Glutamatergic neuron (in vitro differentiated cells): ENCODE results near the gene EIF5A. TPM values are rescaled to one million over a fixed set of nuclear protein-coding genes. Genes with fewer than 3 reads are reported as not detected.

Experiments used
- DNase-seq: peaks from one replicate; pipeline ENCODE4 v3.0.0; 2022
- H3K27ac Mint-ChIP-seq: one replicate; pipeline ENCODE4 v1.8.0; 2020; ENCODE audit warnings: mild to moderate bottlenecking, mixed read lengths, inconsistent platforms; ENCODE audit not compliant: unreplicated experiment
- H3K27me3 Mint-ChIP-seq: one replicate; pipeline ENCODE4 v1.8.0; 2020; ENCODE audit warnings: mild to moderate bottlenecking, moderate library complexity, mixed read lengths, inconsistent platforms; ENCODE audit not compliant: unreplicated experiment
- H3K36me3 Mint-ChIP-seq: one replicate; pipeline ENCODE4 v1.8.0; 2020; ENCODE audit warnings: mild to moderate bottlenecking, mixed read lengths, inconsistent platforms; ENCODE audit not compliant: unreplicated experiment
- H3K4me1 Mint-ChIP-seq: one replicate; pipeline ENCODE4 v1.8.0; 2020; ENCODE audit warnings: mild to moderate bottlenecking, low read depth, mixed read lengths, inconsistent platforms; ENCODE audit not compliant: unreplicated experiment
- H3K4me3 Mint-ChIP-seq: one replicate; pipeline ENCODE4 v1.8.0; 2020; ENCODE audit warnings: mild to moderate bottlenecking, mixed read lengths, inconsistent platforms; ENCODE audit not compliant: unreplicated experiment
- H3K9me3 Mint-ChIP-seq: one replicate; pipeline ENCODE4 v1.8.0; 2020; ENCODE audit warnings: mild to moderate bottlenecking, moderate library complexity, mixed read lengths, inconsistent platforms; ENCODE audit not compliant: unreplicated experiment
- total RNA-seq: library from RNA; stranded (reverse); fragmentation: NEBNext Ultra II Directional; extraction: Animal tissue kit (Norgen Biotek cat#: 25700); gene quantifications from one replicate; pipeline ENCODE4 v1.2.1, GENCODE V29; 2021; ENCODE audit not compliant: unreplicated experiment
- TF ChIP-seq, protein P1 (sequence below): fragments of 200-600 bp; sonication (generic); IDR thresholded peaks from one replicate; pipeline ENCODE4 v1.5.0; 2021; ENCODE audit not compliant: partially characterized antibody, unreplicated experiment

The EIF5A gene
- total RNA-seq, 1 donor from 2014 or later = 347 TPM

DNA sequence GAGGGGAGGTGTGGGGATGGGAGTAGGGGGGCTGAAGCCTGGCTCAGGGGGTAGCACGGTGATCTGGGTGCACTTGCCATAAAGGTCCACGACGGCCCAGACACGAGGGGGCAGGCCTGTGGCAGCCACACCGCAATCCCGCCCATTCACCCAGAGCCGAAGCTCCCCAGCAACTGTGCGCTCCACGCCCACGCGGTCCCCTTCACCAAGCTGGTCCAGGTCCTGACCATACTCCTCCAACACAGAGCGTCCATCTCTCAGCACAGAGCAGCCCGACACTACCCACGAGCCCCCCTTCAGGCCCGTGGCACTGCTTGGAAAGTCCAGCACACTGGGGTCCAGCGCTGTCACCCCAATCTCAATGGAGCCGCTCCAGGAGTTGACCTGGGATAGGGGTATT is 20.1 kb downstream of the EIF5A start:
- no peak for DNase-seq
- H3K9me3 Mint-ChIP-seq = peaks cover 5% of the 10 kb centered on the region
- peaks cover 2% of the 10 kb centered on the region for H3K27me3 Mint-ChIP-seq
- H3K36me3 Mint-ChIP-seq = no peaks in the 10 kb centered on the region
- peak overlapping the region; percentile 34 for H3K4me3 Mint-ChIP-seq
- peaks cover 8% of the 10 kb centered on the region for H3K4me1 Mint-ChIP-seq
- TF ChIP-seq, protein P1, sequence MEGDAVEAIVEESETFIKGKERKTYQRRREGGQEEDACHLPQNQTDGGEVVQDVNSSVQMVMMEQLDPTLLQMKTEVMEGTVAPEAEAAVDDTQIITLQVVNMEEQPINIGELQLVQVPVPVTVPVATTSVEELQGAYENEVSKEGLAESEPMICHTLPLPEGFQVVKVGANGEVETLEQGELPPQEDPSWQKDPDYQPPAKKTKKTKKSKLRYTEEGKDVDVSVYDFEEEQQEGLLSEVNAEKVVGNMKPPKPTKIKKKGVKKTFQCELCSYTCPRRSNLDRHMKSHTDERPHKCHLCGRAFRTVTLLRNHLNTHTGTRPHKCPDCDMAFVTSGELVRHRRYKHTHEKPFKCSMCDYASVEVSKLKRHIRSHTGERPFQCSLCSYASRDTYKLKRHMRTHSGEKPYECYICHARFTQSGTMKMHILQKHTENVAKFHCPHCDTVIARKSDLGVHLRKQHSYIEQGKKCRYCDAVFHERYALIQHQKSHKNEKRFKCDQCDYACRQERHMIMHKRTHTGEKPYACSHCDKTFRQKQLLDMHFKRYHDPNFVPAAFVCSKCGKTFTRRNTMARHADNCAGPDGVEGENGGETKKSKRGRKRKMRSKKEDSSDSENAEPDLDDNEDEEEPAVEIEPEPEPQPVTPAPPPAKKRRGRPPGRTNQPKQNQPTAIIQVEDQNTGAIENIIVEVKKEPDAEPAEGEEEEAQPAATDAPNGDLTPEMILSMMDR = no peak
- no peak overlapping the region for H3K27ac Mint-ChIP-seq

DNA sequence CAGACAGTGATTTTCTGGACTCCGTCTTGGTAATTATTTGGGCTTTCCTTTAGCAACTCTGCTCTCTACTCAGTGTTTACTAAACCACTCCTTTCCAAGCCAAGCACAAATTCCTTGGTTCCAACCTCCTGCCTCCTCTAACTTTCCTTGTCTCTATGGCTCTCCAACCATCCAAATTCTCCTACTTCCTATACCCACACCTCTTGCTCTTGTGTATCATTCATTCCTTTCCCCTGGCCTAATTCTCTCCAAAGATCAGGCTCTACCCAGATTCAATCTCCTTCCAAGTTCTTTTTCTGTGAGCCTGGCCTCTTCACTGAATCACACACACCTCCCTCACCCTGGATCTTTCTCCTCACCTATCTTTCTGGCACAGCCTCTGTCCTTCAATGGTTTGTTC is 20.6 kb downstream of the EIF5A start:
- Mint-ChIP-seq H3K4me1 (peaks cover 8% of the 10 kb centered on the region), H3K4me3 (peak overlapping the region; percentile 97), H3K27me3 (peaks cover 2% of the 10 kb centered on the region), H3K27ac (peak overlapping the region; percentile 1), H3K9me3 (peaks cover 5% of the 10 kb centered on the region), H3K36me3 (no peaks in the 10 kb centered on the region)
- TF ChIP-seq, protein P1 = no peak
- DNase-seq = no peak

DNA sequence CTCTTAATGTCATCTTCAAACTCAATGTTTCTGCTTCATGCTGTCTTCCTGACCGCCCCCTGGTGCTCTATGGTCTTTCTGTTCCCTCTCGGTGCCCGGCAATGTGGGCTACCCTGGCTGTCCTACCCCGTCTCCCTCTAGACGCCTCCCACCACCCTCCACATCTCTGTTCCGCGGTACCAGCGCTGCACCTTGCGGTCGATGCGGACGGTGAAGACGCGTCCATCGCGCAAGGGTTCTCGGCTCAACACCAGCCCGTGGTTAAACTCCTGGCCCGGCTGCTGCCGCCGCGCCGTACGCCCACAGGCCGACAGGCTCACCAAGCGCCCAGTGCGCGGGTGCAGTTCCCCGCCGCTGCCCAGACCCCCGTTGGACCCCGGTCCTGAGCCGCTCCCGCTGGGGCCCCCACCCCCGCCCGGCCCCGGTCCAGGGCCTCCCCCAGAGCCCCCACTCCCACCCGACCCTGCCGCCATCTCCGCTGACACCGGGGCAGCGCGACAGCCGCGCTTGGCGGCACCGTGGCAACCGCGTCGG is 21.5 kb downstream of the EIF5A start, which contains the start of gene NEURL4:
TSS of gene NEURL4 (minus strand) at position 496 of the 534 bp plus-strand sequence. CDS start at position 473, 23 bp downstream.
- H3K4me3 Mint-ChIP-seq = peak within 1 kb of the TSS; percentile 97
- peak within 1 kb of the TSS; percentile 90 for H3K27ac Mint-ChIP-seq
- peaks cover 5% of the 10 kb centered on the region for H3K9me3 Mint-ChIP-seq
- TF ChIP-seq, protein P1 = no peak
- H3K27me3 Mint-ChIP-seq = peaks cover 2% of the 10 kb centered on the region
- H3K36me3 Mint-ChIP-seq = no peaks in the 10 kb centered on the region
- peaks cover 8% of the 10 kb centered on the region for H3K4me1 Mint-ChIP-seq
- DNase-seq = no peak

DNA sequence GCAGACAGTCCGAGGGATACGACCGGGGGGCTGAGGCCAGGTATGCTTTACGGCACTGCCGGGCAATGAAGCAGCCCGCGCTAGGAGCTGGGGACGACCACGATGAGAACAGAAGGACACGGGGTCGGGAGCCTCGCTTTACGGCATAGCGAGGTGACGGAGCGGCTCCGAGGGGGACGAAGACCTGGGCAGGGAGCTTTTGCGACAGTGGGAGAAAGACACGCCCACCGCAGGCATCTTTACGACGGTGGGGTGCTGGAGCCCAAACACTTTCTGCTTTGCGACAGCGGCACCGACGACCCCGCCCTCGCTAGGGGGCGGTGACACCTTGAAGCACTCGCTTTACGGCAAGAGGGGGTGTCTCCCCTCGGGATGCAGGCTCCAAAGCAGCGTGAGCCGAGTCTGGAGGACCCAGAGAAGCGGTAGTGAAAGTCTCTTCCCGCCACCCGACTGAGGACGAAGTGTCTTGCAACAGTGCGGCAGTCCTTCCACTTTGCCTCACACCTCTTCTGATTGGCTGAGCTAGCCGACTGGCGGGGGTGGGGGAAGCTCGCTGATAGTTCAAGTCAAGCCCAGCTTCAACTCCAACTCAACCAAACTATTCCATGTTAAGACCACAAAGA is 22.1 kb downstream of the EIF5A start:
- H3K9me3 Mint-ChIP-seq = peaks cover 5% of the 10 kb centered on the region
- peaks cover 8% of the 10 kb centered on the region for H3K4me1 Mint-ChIP-seq
- DNase-seq = peak; percentile 96
- peaks cover 2% of the 10 kb centered on the region for H3K27me3 Mint-ChIP-seq
- H3K4me3 Mint-ChIP-seq = peak overlapping the region; percentile 90
- TF ChIP-seq, protein P1 = no peak
- H3K27ac Mint-ChIP-seq = peak overlapping the region; percentile 89
- no peaks in the 10 kb centered on the region for H3K36me3 Mint-ChIP-seq

DNA sequence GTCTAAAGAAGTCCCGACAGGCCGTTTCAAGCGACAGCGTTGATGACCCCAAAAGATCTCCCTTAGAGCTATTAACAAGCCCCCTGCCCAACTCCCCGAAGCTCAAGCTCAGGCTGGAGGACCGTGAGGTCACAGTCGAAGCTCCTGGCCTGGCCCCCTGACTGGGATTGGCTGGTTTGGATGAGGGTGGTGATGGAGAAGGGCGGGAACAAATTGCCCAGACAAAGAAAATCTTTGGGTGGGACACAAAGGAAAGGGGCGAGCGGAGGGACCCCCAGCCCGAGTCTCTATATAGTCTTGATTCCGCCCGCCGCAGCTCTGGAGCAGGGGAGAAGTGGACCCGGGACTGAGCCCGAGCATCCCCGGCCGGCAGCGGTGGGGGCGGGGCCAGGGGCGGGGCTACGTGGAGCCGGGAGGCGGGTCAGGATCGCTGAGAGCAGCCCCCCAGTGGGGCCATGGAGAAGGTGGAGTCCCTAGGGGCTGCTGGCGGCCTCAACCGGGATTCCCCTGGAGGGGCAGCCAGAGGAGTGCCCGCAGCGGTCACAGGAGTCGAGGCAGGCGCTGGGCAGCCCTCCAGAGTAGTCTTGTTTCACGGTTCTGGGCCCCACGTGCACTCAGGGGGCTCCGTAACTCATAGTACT is 22.7 kb downstream of the EIF5A start:
- Mint-ChIP-seq H3K36me3 (no peaks in the 10 kb centered on the region), H3K4me1 (peaks cover 8% of the 10 kb centered on the region), H3K4me3 (peak overlapping the region; percentile 90), H3K9me3 (peaks cover 5% of the 10 kb centered on the region), H3K27ac (peak overlapping the region; percentile 89), H3K27me3 (peaks cover 2% of the 10 kb centered on the region)
- TF ChIP-seq, protein P1 = no peak
- DNase-seq = peak; percentile 82
